Tibial nerve (tissue), 3 donors: ENCODE measurements around the gene ENTPD1.

Source experiments
- POLR2A ChIP-seq, 2 donors: fragments of 450-650 bp; IDR thresholded peaks; one replicate each; pipeline ENCODE4 v1.6.1; 2017; ENCODE audit warnings: antibody characterized with exemption in 2 of 2, mild to moderate bottlenecking in 2 of 2, moderate library complexity in 2 of 2
- TF ChIP-seq, protein P1 (sequence below), 5 experiments: fragments of 200-600 bp in 3 of 5; fragments of 450-650 bp in 2 of 5; sonication (generic) in 3 of 5; IDR thresholded peaks; one replicate each; pipeline ENCODE4 v1.5.1; 2016 to 2019; ENCODE audit warnings: antibody characterized with exemption in 5 of 5, mild to moderate bottlenecking in 3 of 5, moderate library complexity in 2 of 5

DNA sequence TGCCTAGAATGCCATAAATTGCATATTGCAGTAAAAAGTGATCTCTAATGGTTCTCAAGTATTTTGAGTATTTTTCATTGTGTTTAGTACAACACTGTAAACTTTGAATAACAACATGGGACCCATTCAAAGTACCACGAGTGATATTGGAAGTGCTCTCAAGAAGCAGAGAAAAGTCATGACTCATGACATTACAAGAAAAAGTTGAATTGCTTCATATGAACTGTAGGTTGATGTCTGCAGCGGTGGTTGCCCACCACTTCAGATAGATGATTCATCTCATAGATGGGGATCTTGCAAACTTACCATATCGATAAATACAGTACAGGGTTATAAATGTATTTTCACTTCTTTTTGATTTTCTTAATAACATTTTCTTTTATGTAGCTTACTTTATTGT lies 33.9 kb downstream of the ENTPD1 start:
- TF ChIP-seq, protein P1, sequence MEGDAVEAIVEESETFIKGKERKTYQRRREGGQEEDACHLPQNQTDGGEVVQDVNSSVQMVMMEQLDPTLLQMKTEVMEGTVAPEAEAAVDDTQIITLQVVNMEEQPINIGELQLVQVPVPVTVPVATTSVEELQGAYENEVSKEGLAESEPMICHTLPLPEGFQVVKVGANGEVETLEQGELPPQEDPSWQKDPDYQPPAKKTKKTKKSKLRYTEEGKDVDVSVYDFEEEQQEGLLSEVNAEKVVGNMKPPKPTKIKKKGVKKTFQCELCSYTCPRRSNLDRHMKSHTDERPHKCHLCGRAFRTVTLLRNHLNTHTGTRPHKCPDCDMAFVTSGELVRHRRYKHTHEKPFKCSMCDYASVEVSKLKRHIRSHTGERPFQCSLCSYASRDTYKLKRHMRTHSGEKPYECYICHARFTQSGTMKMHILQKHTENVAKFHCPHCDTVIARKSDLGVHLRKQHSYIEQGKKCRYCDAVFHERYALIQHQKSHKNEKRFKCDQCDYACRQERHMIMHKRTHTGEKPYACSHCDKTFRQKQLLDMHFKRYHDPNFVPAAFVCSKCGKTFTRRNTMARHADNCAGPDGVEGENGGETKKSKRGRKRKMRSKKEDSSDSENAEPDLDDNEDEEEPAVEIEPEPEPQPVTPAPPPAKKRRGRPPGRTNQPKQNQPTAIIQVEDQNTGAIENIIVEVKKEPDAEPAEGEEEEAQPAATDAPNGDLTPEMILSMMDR (IDR thresholded peaks at IDR 0.05) = no peak
- TF ChIP-seq POLR2A (IDR thresholded peaks at IDR 0.05) = no peak
